Measurements from ENCODE around the gene EIF6. TPM values are rescaled to one million over a fixed set of nuclear protein-coding genes. Genes with fewer than 3 reads are reported as not detected.

Gene EIF6
- total and polyA plus RNA-seq, 2 experiments from 2014 or later, result 149 to 215 TPM

DNA sequence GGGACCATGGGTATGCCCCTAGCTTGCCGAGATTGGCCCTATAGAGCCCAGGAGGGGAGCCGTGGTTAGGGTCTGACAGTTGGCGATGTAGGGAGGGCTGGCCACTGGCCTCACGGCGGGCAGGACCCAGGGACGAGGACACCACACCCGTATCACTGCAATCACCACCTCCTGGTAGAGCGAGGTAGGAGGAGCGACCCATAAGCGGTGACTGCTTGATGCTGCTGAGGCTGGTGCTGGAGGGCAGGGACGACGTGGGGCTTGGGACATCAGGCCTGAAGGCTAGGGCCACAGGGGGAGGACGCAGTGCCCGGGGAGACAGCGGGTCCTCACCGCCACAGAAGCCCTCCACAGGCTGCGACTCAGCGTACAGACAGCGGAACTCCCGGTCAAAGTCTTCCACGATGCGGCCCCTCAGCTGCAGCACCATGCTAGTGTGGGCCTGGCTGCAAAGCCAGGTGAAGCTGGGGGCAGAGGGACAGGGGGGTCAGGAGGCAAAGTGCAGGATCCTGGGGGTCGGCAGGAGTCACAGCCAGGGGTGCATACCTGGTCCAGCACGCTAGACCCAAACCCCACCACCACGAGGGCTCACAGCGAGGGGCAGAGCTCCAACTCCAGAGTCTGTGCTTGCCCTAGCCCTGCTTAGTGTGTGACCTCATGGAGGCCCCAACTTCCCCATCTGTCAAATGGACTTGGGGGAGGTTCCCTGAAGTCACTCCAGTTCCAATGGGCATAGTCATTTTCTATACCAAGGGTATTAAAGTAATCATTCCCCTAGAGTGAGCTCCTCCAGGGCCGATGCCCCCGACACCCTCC lies 3.1 kb upstream of the EIF6 start (continued):
- no peak for TF ChIP-seq ZNF462 (CRISPR knock-in tag; IDR thresholded peaks at IDR 0.05)
- no peak for TF ChIP-seq EZH2 (IDR thresholded peaks at IDR 0.05; ENCODE audit: low read depth, unreplicated experiment)
- no peak for TF ChIP-seq ZNF114 (CRISPR knock-in tag; IDR thresholded peaks at IDR 0.05)

DNA sequence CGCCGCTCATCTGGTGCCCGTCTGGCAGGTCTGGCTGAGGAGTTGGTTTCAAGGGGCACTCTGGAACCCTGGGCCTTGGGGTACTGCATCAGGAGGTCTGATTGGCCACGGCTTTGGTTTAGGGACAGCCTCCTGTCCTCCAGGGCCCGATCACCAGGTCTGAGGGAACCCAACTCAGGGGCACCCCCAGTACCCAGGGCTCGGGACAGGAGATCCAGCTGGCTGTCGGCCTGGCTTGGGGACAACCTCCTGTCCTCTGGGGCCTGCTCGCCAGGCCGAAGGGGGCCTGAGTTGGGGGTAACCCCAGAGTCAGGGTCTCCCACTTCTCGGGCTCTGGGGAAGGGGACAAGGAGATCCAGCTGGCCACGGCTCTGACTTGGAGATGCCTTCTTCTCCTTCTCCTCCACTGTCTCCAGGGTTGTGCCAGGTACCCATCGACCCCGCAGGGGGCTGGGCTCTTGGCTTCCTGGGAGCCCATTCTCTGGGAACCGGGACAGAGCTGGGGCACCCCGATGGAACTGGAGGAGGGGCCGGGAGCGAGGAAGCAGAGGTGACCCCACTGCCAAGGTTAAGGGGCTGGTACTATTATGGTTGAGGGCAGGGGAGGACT lies 2.4 kb upstream of the EIF6 start:
- H3K36me3 ChIP-seq (ENCODE audit: insufficient read depth), result peaks cover 12% of the 10 kb centered on the region
- H3K27me3 Mint-ChIP-seq (ENCODE audit: insufficient read depth, low read depth, poor library complexity), result peaks cover 20% of the 10 kb centered on the region
- DNase-seq (ENCODE audit: low spot score), result no peak
- H3K4me3 ChIP-seq, result no peak overlapping the region
- TF ChIP-seq CTCF (conservative IDR thresholded peaks at IDR 0.05; ENCODE audit: low read depth in 2 of 2) (no peak), CREB1 (CRISPR knock-in tag; IDR thresholded peaks at IDR 0.05; ENCODE audit: low read depth) (no peak)
- peaks cover 11% of the 10 kb centered on the region; the same call in 1 of the 2 replicates for H4K20me1 ChIP-seq (replicated peaks; ENCODE audit: insufficient read depth)
- H3K4me1 Mint-ChIP-seq, result peaks cover 15% of the 10 kb centered on the region
- no peak overlapping the region for H3K27ac ChIP-seq (ENCODE audit: low read depth)
- no peak overlapping the region for H2AFZ ChIP-seq
- no peak overlapping the region for H3K4me2 ChIP-seq
- H3K27ac Mint-ChIP-seq, result no peak overlapping the region
- peaks cover 6% of the 10 kb centered on the region; the same call in 1 of the 2 replicates for H3K4me1 ChIP-seq (ENCODE audit: insufficient read depth)
- H3K36me3 Mint-ChIP-seq (ENCODE audit: low read depth), result peaks cover 22% of the 10 kb centered on the region
- no peaks in the 10 kb centered on the region for H3K27me3 ChIP-seq (ENCODE audit: insufficient read depth)
- ATAC-seq, result no peak
- no peak overlapping the region for H3K4me3 Mint-ChIP-seq
- H3K79me2 ChIP-seq (replicated peaks; ENCODE audit: insufficient read depth), result peaks cover 23% of the 10 kb centered on the region
- no peaks in the 10 kb centered on the region for H3K9me2 ChIP-seq (ENCODE audit: insufficient read depth)
- H3K9me3 Mint-ChIP-seq, result no peaks in the 10 kb centered on the region; the same call in 2 of the 3 replicates
- H3F3A ChIP-seq (replicated peaks; ENCODE audit: low read depth), result peaks cover 9% of the 10 kb centered on the region; the same call in 1 of the 2 replicates
